ENCODE measurements around the gene C1orf141.
"Not testable (repeated sequence)": the region's sequence is repeated elsewhere in the genome, so short reads cannot be mapped to it uniquely, and the experiment has no call there.

Gene C1orf141

GRCh38 chr1:67142931-67143330, 8.2 kb upstream of the C1orf141 start:
- H3K27ac ChIP-seq (ENCODE audit: low read depth, low read length), result no peak overlapping the region
- H3K9me3 ChIP-seq (ENCODE audit: control insufficient read depth, insufficient read depth, low read length), result no peaks in the 10 kb centered on the region
- no peaks in the 10 kb centered on the region for H3K27me3 ChIP-seq (ENCODE audit: control insufficient read depth, insufficient read depth, low read length)
- no peak overlapping the region for H3K9ac ChIP-seq (ENCODE audit: low read depth, low read length)
- no peaks in the 10 kb centered on the region for H3K36me3 ChIP-seq (ENCODE audit: control insufficient read depth, insufficient read depth, low read length)
- H3K4me1 ChIP-seq (ENCODE audit: control insufficient read depth, insufficient read depth, low read length), result no peaks in the 10 kb centered on the region
- H3K4me3 ChIP-seq (ENCODE audit: low read depth, low read length), result no peak overlapping the region

DNA sequence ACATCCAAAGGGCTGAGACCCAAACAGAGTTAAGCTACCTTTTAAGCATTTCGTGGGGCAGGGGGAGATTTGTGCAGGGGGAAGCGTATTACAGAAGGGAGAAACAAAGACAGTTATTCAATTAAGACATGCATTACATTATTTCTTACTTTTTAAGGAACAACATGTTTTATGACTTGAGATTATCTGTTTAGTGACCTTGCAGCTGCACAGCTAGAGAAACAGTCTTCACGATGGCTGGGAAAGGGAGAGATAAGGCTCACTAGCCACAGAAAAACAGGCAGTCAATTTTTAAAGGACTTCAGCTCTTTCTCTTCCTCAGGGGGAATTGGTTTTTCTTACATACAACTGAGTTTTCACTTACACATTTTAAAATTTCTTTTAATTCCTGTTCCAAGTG, 7.1 kb upstream of the C1orf141 start:
- not testable (repeated sequence) for H3K27me3 ChIP-seq (ENCODE audit: control insufficient read depth, insufficient read depth, low read length); H3K9me3 ChIP-seq (ENCODE audit: control insufficient read depth, insufficient read depth, low read length); H3K36me3 ChIP-seq (ENCODE audit: control insufficient read depth, insufficient read depth, low read length); H3K4me3 ChIP-seq (ENCODE audit: low read depth, low read length); H3K4me1 ChIP-seq (ENCODE audit: control insufficient read depth, insufficient read depth, low read length); H3K27ac ChIP-seq (ENCODE audit: low read depth, low read length); H3K9ac ChIP-seq (ENCODE audit: low read depth, low read length)

- H3K9ac ChIP-seq (ENCODE audit: low read depth, low read length), result no peak overlapping the region
- H3K27me3 ChIP-seq (ENCODE audit: control insufficient read depth, insufficient read depth, low read length), result no peaks in the 10 kb centered on the region
- no peaks in the 10 kb centered on the region for H3K36me3 ChIP-seq (ENCODE audit: control insufficient read depth, insufficient read depth, low read length)
- no peaks in the 10 kb centered on the region for H3K9me3 ChIP-seq (ENCODE audit: control insufficient read depth, insufficient read depth, low read length)
- H3K4me1 ChIP-seq (ENCODE audit: control insufficient read depth, insufficient read depth, low read length), result peaks cover 4% of the 10 kb centered on the region; the same call in 1 of the 2 replicates
- H3K4me3 ChIP-seq (ENCODE audit: low read depth, low read length), result no peak overlapping the region
- no peak overlapping the region for H3K27ac ChIP-seq (ENCODE audit: low read depth, low read length)
Observed at GRCh38 chr1:67140460-67140859, 5.7 kb upstream of the C1orf141 start.

DNA sequence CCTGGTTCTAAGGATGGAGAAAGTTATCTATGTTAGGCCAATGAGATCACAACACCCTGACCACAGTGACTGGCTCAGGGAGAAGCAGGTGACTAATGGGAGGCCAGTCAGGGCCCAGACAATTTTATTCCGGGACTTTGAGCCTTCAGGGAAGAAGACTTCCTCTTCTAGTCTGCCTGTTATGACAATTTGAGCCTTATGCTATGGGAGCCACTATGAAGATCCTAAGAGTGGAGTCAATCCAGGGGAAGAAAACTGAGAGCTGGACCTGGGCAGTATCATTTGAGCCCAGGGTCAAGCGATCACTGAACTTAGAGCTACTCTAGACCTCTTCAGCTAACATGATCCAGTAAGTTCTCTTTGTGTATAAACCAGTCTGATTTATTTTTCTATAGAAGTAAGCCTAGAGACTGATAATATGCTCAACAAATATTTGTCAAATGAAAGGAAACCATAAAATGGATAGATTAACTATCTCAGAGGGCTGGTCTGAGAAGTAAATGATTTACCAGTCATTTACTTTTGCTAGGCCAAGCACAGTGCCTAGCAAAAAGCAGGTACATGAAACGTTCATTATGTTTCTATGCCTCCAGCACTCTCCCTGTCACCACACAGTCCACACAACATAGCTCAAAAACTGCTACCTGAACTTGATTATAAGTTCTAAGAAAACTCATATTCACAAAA, 4.2 kb upstream of the C1orf141 start:
- H3K9ac ChIP-seq (ENCODE audit: low read depth, low read length), result no peak overlapping the region
- H3K27me3 ChIP-seq (ENCODE audit: control insufficient read depth, insufficient read depth, low read length), result no peaks in the 10 kb centered on the region
- no peak overlapping the region for H3K4me3 ChIP-seq (ENCODE audit: low read depth, low read length)
- no peak overlapping the region for H3K27ac ChIP-seq (ENCODE audit: low read depth, low read length)
- peaks cover 8% of the 10 kb centered on the region for H3K4me1 ChIP-seq (ENCODE audit: control insufficient read depth, insufficient read depth, low read length)
- H3K9me3 ChIP-seq (ENCODE audit: control insufficient read depth, insufficient read depth, low read length), result no peaks in the 10 kb centered on the region
- no peaks in the 10 kb centered on the region for H3K36me3 ChIP-seq (ENCODE audit: control insufficient read depth, insufficient read depth, low read length)

DNA sequence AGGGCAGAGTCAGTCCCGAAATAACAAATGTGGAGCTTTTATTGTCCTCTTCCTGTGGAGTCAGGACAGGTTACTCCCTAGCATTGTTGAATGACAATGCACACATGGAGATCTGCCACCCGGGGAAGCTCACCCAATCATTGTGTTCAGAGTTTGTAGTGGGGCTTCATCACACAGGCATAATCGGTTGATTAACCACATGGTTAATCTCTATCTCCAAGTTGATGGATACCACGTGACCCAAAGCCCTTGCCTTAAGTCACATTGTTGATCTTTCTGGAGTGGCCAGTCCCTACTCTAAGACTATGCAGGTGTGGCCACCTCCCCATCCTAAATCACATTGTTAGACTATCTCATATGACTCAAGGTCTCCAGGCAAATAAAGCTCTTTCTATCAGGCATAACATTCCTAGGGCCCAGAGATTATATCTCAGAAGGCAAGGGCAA, 2.6 kb upstream of the C1orf141 start:
- H3K4me1 ChIP-seq (ENCODE audit: control insufficient read depth, insufficient read depth, low read length), result peaks cover 8% of the 10 kb centered on the region
- H3K9ac ChIP-seq (ENCODE audit: low read depth, low read length), result no peak overlapping the region
- H3K4me3 ChIP-seq (ENCODE audit: low read depth, low read length), result no peak overlapping the region
- H3K27ac ChIP-seq (ENCODE audit: low read depth, low read length), result peak overlapping the region; percentile 55
- H3K9me3 ChIP-seq (ENCODE audit: control insufficient read depth, insufficient read depth, low read length), result no peaks in the 10 kb centered on the region
- H3K36me3 ChIP-seq (ENCODE audit: control insufficient read depth, insufficient read depth, low read length), result no peaks in the 10 kb centered on the region
- no peaks in the 10 kb centered on the region for H3K27me3 ChIP-seq (ENCODE audit: control insufficient read depth, insufficient read depth, low read length)

DNA sequence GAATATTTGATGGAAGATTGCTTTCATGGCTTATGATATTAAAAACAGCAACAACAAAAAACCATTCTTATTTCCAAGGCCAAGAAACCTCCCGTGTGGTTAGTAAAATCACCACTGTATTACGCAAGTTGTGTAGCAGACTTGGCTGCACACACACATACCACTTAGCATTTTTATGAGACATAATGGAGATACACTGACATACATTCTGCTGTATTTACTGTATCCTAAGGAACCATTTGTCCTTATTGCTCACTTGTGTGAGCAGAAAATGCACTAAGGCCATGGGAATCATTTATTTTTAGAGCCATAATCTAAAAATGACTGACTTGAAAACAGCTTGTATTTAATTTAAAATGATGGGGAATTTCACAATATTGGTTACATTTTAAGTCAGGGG, 584 bp upstream of the C1orf141 start:
- Histone ChIP-seq H3K4me1 (ENCODE audit: control insufficient read depth, insufficient read depth, low read length) (peaks cover 8% of the 10 kb centered on the region), H3K9ac (ENCODE audit: low read depth, low read length) (no peak overlapping the region), H3K27ac (ENCODE audit: low read depth, low read length) (no peak overlapping the region), H3K36me3 (ENCODE audit: control insufficient read depth, insufficient read depth, low read length) (no peaks in the 10 kb centered on the region), H3K27me3 (ENCODE audit: control insufficient read depth, insufficient read depth, low read length) (no peaks in the 10 kb centered on the region), H3K9me3 (ENCODE audit: control insufficient read depth, insufficient read depth, low read length) (no peaks in the 10 kb centered on the region), H3K4me3 (ENCODE audit: low read depth, low read length) (no peak overlapping the region)

DNA sequence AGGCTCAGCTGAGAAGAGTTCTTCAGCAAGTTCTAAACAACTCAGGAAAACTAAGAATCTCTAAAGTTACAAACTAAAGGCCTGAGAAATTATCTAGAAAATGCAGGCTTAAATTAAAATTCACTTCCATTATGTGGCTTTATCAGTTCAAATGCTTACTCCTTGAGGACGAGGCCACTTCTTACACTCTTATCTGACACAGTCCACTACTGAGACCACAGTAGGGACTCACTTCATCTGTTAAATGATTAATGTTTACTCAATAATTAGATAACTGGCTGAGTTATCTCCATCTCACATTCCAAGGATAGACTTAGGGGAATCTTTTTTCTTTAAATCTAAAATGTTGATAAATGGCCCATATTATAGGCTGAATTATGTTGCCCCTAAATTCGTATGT, 1.6 kb downstream of the C1orf141 start:
- Histone ChIP-seq H3K27ac (ENCODE audit: low read depth, low read length) (no peak overlapping the region), H3K27me3 (ENCODE audit: control insufficient read depth, insufficient read depth, low read length) (no peaks in the 10 kb centered on the region), H3K4me1 (ENCODE audit: control insufficient read depth, insufficient read depth, low read length) (peaks cover 8% of the 10 kb centered on the region), H3K9ac (ENCODE audit: low read depth, low read length) (no peak overlapping the region), H3K4me3 (ENCODE audit: low read depth, low read length) (no peak overlapping the region), H3K36me3 (ENCODE audit: control insufficient read depth, insufficient read depth, low read length) (no peaks in the 10 kb centered on the region), H3K9me3 (ENCODE audit: control insufficient read depth, insufficient read depth, low read length) (no peaks in the 10 kb centered on the region)

DNA sequence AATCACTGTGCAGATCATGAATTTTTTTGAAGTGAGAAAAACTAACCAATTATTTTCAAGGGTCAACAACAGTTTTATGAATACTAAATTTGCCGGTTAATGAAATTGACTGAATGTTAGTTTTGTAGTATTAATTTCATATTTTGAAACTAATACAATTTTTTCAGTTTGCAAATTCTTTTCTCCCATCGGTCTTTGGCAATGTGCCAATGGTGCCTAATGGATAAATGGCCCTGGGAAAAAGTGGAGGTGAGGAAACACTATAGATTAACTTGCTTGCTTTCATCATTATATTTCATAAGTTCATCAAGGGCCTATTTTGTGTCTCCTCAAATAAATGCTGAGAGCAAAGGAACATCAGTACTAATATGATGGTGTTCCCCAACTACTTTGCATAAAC, 4.1 kb downstream of the C1orf141 start:
- H3K36me3 ChIP-seq (ENCODE audit: control insufficient read depth, insufficient read depth, low read length), result no peaks in the 10 kb centered on the region
- H3K27me3 ChIP-seq (ENCODE audit: control insufficient read depth, insufficient read depth, low read length), result no peaks in the 10 kb centered on the region
- no peak overlapping the region for H3K27ac ChIP-seq (ENCODE audit: low read depth, low read length)
- H3K4me1 ChIP-seq (ENCODE audit: control insufficient read depth, insufficient read depth, low read length), result peaks cover 4% of the 10 kb centered on the region; the same call in 1 of the 2 replicates
- H3K9ac ChIP-seq (ENCODE audit: low read depth, low read length), result no peak overlapping the region
- no peak overlapping the region for H3K4me3 ChIP-seq (ENCODE audit: low read depth, low read length)
- H3K9me3 ChIP-seq (ENCODE audit: control insufficient read depth, insufficient read depth, low read length), result no peaks in the 10 kb centered on the region

GRCh38 chr1:67126974-67127373, 7.8 kb downstream of the C1orf141 start:
- H3K9ac ChIP-seq (ENCODE audit: low read depth, low read length), result no peak overlapping the region
- no peaks in the 10 kb centered on the region for H3K27me3 ChIP-seq (ENCODE audit: control insufficient read depth, insufficient read depth, low read length)
- H3K9me3 ChIP-seq (ENCODE audit: control insufficient read depth, insufficient read depth, low read length), result no peaks in the 10 kb centered on the region
- H3K4me1 ChIP-seq (ENCODE audit: control insufficient read depth, insufficient read depth, low read length), result no peaks in the 10 kb centered on the region
- H3K4me3 ChIP-seq (ENCODE audit: low read depth, low read length), result no peak overlapping the region
- no peak overlapping the region for H3K27ac ChIP-seq (ENCODE audit: low read depth, low read length)
- H3K36me3 ChIP-seq (ENCODE audit: control insufficient read depth, insufficient read depth, low read length), result no peaks in the 10 kb centered on the region

DNA sequence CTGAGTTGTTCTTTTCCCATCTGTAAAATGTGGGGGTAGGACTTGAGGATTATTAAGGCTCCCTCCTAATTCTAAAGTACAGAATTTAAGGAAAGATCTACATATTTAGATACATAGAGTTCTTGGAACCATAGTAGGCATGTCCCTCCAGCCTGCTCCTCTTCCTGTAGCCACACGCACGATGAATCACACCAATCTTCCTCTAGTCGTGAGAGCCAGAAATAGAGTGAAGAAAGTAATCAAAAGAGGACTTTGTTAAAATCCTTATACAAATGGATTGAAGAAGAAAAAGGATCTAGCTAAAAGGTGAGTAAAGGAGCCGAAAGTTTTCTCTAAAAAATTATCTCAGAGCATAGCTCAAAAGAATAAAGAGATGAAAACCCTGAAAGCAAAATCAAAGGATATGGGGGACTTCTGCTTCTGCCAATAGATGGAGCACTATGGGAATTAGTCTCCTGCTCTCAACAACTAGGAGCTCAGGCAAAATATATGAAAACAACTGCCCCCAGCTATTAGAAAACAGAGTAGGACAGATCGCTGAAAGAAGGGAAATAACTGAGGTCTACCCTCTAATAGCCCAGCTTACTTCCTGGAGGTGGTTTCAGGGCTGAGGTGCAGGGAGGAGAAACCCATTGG, 8.5 kb downstream of the C1orf141 start:
- no peak overlapping the region for H3K27ac ChIP-seq (ENCODE audit: low read depth, low read length)
- no peaks in the 10 kb centered on the region for H3K36me3 ChIP-seq (ENCODE audit: control insufficient read depth, insufficient read depth, low read length)
- no peaks in the 10 kb centered on the region for H3K9me3 ChIP-seq (ENCODE audit: control insufficient read depth, insufficient read depth, low read length)
- H3K4me1 ChIP-seq (ENCODE audit: control insufficient read depth, insufficient read depth, low read length), result no peaks in the 10 kb centered on the region
- H3K9ac ChIP-seq (ENCODE audit: low read depth, low read length), result no peak overlapping the region
- H3K4me3 ChIP-seq (ENCODE audit: low read depth, low read length), result no peak overlapping the region
- no peaks in the 10 kb centered on the region for H3K27me3 ChIP-seq (ENCODE audit: control insufficient read depth, insufficient read depth, low read length)

- H3K9me3 ChIP-seq (ENCODE audit: control insufficient read depth, insufficient read depth, low read length), result no peaks in the 10 kb centered on the region
- no peaks in the 10 kb centered on the region for H3K27me3 ChIP-seq (ENCODE audit: control insufficient read depth, insufficient read depth, low read length)
- H3K36me3 ChIP-seq (ENCODE audit: control insufficient read depth, insufficient read depth, low read length), result no peaks in the 10 kb centered on the region
- H3K27ac ChIP-seq (ENCODE audit: low read depth, low read length), result no peak overlapping the region
- H3K4me1 ChIP-seq (ENCODE audit: control insufficient read depth, insufficient read depth, low read length), result no peaks in the 10 kb centered on the region
- no peak overlapping the region for H3K9ac ChIP-seq (ENCODE audit: low read depth, low read length)
- no peak overlapping the region for H3K4me3 ChIP-seq (ENCODE audit: low read depth, low read length)
Observed at GRCh38 chr1:67124455-67124854, 10.3 kb downstream of the C1orf141 start.

All from HUES48 (cell line).